GM12878 (cell line): Measurements from ENCODE around the gene RNF167. TPM values are rescaled to one million over a fixed set of nuclear protein-coding genes. Genes with fewer than 3 reads are reported as not detected.

Source experiments
- ATF7 ChIP-seq: fragments of 450-650 bp; IDR thresholded peaks from 2 replicates; pipeline ENCODE4 v1.6.1; 2016; ENCODE audit warnings: low read depth, mild to moderate bottlenecking
- BCLAF1 ChIP-seq: fragments of 450-650 bp; IDR thresholded peaks from 2 replicates; pipeline ENCODE4 v1.6.1; 2017; ENCODE audit warnings: antibody characterized with exemption, mild to moderate bottlenecking, moderate library complexity
- CUX1 ChIP-seq: IDR thresholded peaks from 2 replicates; pipeline ENCODE4 v1.6.1; 2012; ENCODE audit warnings: improper control_type of control experiment, low read depth, low read length; ENCODE audit not compliant: insufficient replicate concordance
- ELK1 ChIP-seq: IDR thresholded peaks from 2 replicates; pipeline ENCODE4 v1.6.1; 2012; ENCODE audit warnings: low read depth, low read length, improper control_type of control experiment
- FOXK2 ChIP-seq: fragments of 450-650 bp; IDR thresholded peaks from 2 replicates; pipeline ENCODE4 v1.6.1; 2017; ENCODE audit warnings: mild to moderate bottlenecking, moderate library complexity
- HSF1 ChIP-seq: fragments of 150-350 bp; IDR thresholded peaks from 2 replicates; pipeline ENCODE4 v1.6.1; 2014; ENCODE audit warnings: mild to moderate bottlenecking, low read depth, low read length
- IKZF1 ChIP-seq: fragments of 450-650 bp; conservative IDR thresholded peaks from 2 replicates; pipeline ENCODE4 v1.6.1; 2017; ENCODE audit warnings: antibody characterized with exemption, mild to moderate bottlenecking
- MXI1 ChIP-seq: fragments of 150-350 bp; IDR thresholded peaks from 2 replicates; pipeline ENCODE4 v1.6.1; 2011; ENCODE audit warnings: low read depth, mild to moderate bottlenecking, inconsistent platforms, low read length, improper control_type of control experiment
- NR2C1 ChIP-seq: fragments of 450-650 bp; IDR thresholded peaks from 2 replicates; pipeline ENCODE4 v1.6.1; 2017; ENCODE audit warnings: antibody characterized with exemption, mild to moderate bottlenecking, moderate library complexity
- PML ChIP-seq: IDR thresholded peaks from 2 replicates; pipeline ENCODE4 v1.6.1; 2012; ENCODE audit warnings: low read length, inconsistent platforms
- POLR2A ChIP-seq: IDR thresholded peaks from 2 replicates; pipeline ENCODE4 v1.6.1; 2011; ENCODE audit warnings: low read depth, mild to moderate bottlenecking, low read length
- RBBP5 ChIP-seq: fragments of 200-600 bp; sonication (generic); conservative IDR thresholded peaks from 2 replicates; pipeline ENCODE4 v1.6.1; 2016
- RUNX3 ChIP-seq: IDR thresholded peaks from 2 replicates; pipeline ENCODE4 v1.6.1; 2012; ENCODE audit warnings: low read length, inconsistent platforms
- SMAD5 ChIP-seq: IDR thresholded peaks from 2 replicates; pipeline ENCODE4 v1.6.1; 2016; ENCODE audit warnings: antibody characterized with exemption, low read depth
- ZBTB11 ChIP-seq: fragments of 450-650 bp; formaldehyde crosslinking; IDR thresholded peaks from 2 replicates; pipeline ENCODE4 v1.5.0; 2022; ENCODE audit warnings: mild to moderate bottlenecking, missing genetic modification characterization
- polyA plus RNA-seq, 11 experiments: library from polyadenylated mRNA; depleted of rRNA in 4 of 11; unstranded in 6 of 11; stranded (reverse) in 5 of 11; fragments of >200 nt; fragmentation: Nextera tagmentation in 4 of 11; fragmentation: Illumina TruSeq in 1 of 11; extraction: Ambion mirVana in 4 of 11; extraction: Trizol in 1 of 11; gene quantifications; 1 replicate in 1 of 11; 2 replicates in 10 of 11; pipeline versions ENCODE4 v1.2.1 to v1.2.3, GENCODE V29; 2011 to 2016; ENCODE audit warnings: inconsistent platforms in 2 of 11, missing spikeins in 2 of 11, low read depth in 1 of 11
- total RNA-seq, 4 experiments: library from RNA; depleted of rRNA in 3 of 4; stranded (reverse); fragments of >200 nt in 3 of 4; fragmentation: Illumina TruSeq in 1 of 4; extraction: Trizol in 1 of 4; gene quantifications; 2 replicates each; pipeline versions ENCODE4 v1.2.1 to v1.2.3, GENCODE V29; 2013 to 2021

Gene RNF167
- total and polyA plus RNA-seq, 10 of the 15 experiments (the other 5 are each of a cell fraction or from before 2014, with no cell fraction given), result 33.6 to 147 (median 57.6) TPM

- TF ChIP-seq SMAD5 (peak; percentile 89), CUX1 (no peak), FOXK2 (no peak), PML (no peak), RUNX3 (no peak), POLR2A (peak; percentile 79), HSF1 (no peak), MXI1 (no peak; the same call in 1 of the 2 replicates), ELK1 (no peak; the same call in 1 of the 2 replicates), NR2C1 (no peak), ZBTB11 (CRISPR knock-in tag) (no peak), BCLAF1 (no peak), IKZF1 (peak; percentile 90), RBBP5 (no peak), ATF7 (peak; percentile 72)
These were observed 5.3 kb downstream of the RNF167 start (continued) for GRCh38 chr17:4945176-4945943.
